HG03196 (cell line): ENCODE measurements around the gene FYB1.
"Not testable (repeated sequence)": the region's sequence is repeated elsewhere in the genome, so short reads cannot be mapped to it uniquely, and the experiment has no call there.

Experiments used
- ATAC-seq: cut with Tn5 transposase; IDR thresholded peaks from one replicate; pipeline ENCODE4 v1.9.1; 2021; ENCODE audit not compliant: unreplicated experiment

FYB1 gene

DNA sequence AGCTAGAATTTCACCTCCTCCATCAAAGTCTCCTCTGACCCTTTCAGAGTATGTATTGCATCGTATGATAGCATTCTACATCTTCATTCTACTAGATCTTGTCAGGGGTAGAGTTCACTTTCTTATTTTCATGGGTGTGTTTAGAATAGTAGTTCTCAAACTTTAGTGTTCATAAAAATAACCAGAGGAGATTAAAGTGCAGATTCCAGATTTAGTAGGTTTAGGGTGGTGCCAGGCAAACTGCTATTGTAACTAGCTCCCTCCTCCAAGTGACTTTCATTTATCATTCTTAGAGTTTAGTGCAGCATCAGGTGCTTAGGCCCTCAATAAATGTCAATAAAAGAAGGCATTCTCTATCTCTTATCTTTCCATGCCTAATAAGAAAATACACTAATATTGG lies 7.2 kb upstream of the FYB1 start:
- ATAC-seq: no peak

DNA sequence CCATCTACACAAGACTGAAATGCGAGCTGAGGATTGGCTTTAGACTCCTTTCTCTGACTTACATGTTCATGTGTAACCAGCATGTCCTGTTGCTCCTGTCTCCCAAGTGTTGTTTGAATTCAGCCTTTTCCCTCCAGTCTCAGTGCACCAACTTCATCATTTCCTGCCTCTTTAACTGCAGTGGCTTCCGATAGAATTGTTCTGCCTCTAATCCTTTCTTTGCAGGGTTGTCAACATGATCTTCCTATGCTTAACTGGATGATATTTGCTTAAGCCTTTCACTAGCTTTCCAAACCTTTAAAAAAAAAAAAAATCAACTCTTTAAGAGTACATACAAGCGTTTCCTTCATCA lies 6.7 kb upstream of the FYB1 start:
- ATAC-seq: no peak

- no peak for ATAC-seq
Measured at GRCh38 chr5:39225405-39226099, 6.2 kb upstream of the FYB1 start.

GRCh38 chr5:39224196-39224761 lies 4.9 kb upstream of the FYB1 start:
- no peak for ATAC-seq

GRCh38 chr5:39223565-39224156 lies 4.3 kb upstream of the FYB1 start:
- ATAC-seq: no peak

GRCh38 chr5:39221671-39222070 lies 2.3 kb upstream of the FYB1 start:
- ATAC-seq: not testable (repeated sequence)

DNA sequence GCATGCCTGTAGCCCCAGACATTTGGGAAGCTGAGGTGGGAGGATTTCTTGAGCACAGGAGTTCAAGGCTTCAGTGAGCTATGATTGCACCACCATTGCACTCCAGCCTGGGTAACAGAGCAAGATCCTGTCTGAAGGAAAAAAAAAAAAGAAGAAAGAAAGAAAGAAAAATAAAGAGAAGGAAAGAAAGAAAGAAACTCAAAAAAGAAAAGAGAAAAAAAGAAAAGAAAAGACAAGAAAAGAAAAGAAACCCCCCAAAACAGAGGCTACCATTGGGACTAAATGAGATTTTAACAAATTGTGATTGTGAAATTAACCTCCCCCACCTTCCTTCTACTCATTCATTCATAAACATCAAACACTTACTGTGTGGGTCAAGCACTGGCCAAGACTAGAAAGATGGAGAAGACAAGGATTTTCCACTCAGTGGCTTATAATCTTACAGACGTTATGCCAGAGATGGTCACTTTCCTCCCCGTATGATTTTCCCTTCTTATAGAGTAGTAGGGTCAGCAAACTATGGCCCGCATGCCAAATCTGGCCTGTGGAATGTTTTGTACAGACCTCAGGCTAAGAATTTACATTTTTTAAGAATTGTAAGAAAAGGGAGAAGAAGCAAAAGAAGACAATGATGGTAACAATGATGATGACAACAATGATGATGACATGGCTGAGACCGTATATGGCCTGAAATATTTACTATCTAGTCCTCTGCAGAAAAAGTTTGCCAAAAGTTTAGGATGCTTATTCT lies 1.1 kb upstream of the FYB1 start:
- no peak for ATAC-seq

- ATAC-seq: no peak
Measured at GRCh38 chr5:39218482-39219402, 621 bp downstream of the FYB1 start.

DNA sequence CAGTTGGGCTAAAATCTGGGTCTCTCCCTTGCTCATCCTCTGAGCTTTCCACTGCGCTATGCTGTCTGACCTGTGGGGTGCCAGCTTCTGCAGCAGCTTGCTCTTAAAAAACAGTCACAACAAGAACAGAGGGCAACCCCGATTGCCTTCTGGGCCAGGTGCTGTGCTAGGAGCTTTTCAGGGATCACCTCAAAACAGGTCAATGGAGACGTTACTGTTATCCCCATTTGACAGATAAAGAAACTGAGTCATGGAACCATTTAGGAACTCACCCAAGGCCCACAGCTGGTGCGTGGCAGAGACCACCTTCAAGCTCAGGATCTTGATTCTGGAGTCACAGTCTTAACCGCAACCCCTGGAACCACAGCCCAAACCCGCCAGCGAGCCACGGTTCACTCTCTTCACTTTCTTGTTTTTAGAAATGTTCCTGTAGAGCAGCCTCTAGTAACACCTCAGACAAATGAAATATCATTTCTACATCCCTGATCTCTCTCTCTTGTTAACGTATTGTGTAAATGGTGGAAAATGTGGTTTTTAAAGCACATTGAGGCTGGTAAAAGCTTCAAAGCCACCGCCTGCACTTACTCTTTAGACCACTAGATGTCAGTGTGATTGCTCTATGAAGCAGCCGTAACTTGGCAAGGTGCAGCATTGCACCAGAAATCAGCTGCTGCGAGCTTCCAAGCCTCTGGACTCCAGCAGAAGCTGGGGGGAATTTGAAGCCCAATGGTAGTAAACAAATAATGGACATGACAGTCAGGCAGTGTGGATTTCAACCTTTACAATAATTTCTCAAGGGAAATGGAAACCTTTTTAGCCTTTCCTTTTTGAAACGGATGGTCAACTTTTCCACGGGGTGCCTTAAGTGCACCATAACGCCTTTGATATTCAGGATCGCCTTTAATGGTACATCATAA lies 1.7 kb downstream of the FYB1 start:
- ATAC-seq: no peak

- ATAC-seq: no peak
Measured at GRCh38 chr5:39216631-39217030, 2.7 kb downstream of the FYB1 start.

DNA sequence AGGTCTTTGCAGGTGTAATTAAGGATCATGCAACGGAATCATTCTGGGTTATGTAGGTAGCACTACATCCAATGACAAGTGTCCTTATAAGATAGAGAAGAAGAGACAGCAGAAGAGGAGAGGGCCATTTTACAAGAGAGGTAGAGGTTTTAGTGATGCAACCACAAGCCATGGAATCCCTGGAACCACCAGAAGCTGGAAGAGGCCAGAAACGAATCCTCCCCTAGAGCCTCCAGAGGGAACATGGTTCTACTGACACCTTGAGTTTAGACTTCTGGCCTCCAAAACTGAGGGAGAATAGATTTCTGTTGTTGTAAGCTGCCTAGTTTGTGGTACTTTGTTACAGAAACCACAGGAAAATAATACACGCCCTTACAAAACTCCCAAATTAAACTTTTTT lies 3.5 kb downstream of the FYB1 start:
- ATAC-seq: no peak

- no peak for ATAC-seq
Measured at GRCh38 chr5:39214912-39215709, 4.3 kb downstream of the FYB1 start.

GRCh38 chr5:39213447-39214207 lies 5.7 kb downstream of the FYB1 start:
- ATAC-seq: no peak

DNA sequence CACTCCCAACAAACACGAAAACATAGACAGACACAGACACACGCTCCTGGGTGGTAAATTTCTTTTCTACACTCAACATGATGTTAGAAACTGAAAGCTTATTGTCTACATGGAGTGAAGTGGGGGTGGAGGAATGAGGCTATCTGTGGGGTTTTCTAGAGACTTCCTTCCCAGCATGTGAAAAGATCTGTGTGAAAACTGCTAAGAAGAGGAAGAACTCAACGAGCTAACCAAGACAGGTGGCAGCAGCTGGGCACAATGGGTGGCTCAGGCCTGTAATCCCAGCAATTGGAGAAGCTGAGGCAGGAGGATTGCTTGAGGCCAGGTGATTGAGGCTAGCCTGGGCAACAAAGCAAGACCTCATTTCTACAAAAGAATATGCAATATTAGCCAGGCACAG lies 7.6 kb downstream of the FYB1 start:
- ATAC-seq: no peak

- peak; percentile 46 for ATAC-seq
Measured at GRCh38 chr5:39209924-39210323, 9.4 kb downstream of the FYB1 start.

DNA sequence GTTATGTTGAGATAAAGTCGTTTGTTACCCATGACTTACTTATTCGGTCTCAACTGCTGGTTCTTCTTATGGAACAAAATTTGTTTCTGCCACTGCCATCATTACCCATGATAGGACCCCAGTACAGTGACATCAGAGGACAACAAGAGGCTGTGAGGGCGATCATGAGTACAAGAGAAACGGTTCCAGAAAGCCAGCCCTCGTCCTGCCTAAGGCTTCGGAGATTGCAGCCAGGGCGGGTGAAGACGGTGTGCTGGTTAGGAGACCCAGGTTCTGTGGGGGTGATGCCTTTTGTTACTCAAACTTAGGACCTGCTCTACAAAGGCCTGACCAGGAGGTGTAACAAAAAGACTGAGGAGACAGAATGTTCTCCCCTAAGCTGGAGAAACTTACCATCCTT lies 10.9 kb downstream of the FYB1 start:
- no peak for ATAC-seq

DNA sequence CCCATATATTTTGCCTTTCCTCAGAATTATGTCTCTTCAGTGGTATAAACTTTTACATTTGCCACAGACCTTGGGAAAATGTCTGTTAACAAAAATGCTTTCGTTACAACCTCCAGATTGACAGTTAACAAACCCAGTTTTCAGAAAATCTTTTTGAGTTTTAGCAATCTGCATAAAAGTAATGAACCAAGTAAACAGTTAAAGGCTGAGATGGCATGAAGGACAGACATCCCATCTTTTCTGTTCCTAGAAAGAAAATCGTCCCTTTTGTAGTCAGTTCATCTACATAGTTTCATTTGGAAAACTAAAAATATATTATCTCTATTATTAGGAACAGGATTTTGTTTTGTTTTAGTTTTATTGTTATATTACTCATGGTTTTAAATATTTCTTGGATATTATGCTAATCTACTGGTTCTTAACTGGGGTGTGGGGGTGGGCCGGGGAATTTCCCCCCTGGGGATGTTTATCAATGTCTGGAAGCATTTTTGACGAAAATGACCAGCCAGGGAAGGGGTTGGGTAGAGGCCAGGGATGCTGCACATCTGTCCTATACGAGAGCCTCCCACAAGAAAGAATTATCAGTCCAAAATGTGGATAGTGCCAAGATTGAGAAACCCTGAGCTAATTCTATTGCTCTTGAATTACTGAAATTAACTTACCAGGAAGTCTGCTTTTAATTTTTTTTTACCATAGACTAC lies 11.9 kb downstream of the FYB1 start:
- ATAC-seq: no peak
